Stimulated activated CD4-positive, alpha-beta T cell treated with anti-CD3 and anti-CD28 coated beads, Interleukin-2, amount 100 ng/mL, for 4 hours (primary cell): ENCODE measurements around the gene RPS23.
"Not testable (repeated sequence)": the region's sequence is repeated elsewhere in the genome, so short reads cannot be mapped to it uniquely, and the experiment has no call there.

Experiments used
- DNase-seq: peaks from one replicate; pipeline ENCODE4 v3.0.0-alpha.2; 2020; ENCODE audit warnings: low read depth

RPS23 gene

GRCh38 chr5:82287625-82288024 lies 9.5 kb upstream of the RPS23 start:
- no peak for DNase-seq

DNA sequence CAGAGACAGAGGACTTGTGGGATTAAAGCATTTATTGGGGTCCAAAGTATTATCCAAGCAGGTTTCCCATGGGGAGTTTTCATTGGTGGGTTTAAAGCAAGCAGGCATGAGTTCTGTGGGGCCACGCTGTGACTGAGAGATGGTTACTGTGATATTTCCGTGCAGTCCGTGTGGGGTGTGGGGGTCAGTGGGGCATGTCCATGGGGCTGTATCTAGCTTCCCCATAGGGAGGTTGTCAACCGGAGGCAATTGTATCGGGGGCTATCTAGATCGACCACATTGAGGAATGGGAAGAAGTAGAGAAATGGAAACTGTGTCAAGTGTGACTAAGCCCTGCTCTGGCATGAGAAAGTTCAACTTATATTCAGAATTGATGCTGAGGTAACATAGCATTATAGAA lies 7.1 kb upstream of the RPS23 start:
- DNase-seq: no peak

- DNase-seq: no peak
These were observed 5.7 kb upstream of the RPS23 start for GRCh38 chr5:82283893-82284292.

GRCh38 chr5:82278711-82279370 lies 687 bp upstream of the RPS23 start:
- no peak for DNase-seq

- DNase-seq: no peak
These were observed 554 bp downstream of the RPS23 start for GRCh38 chr5:82277613-82277986.

DNA sequence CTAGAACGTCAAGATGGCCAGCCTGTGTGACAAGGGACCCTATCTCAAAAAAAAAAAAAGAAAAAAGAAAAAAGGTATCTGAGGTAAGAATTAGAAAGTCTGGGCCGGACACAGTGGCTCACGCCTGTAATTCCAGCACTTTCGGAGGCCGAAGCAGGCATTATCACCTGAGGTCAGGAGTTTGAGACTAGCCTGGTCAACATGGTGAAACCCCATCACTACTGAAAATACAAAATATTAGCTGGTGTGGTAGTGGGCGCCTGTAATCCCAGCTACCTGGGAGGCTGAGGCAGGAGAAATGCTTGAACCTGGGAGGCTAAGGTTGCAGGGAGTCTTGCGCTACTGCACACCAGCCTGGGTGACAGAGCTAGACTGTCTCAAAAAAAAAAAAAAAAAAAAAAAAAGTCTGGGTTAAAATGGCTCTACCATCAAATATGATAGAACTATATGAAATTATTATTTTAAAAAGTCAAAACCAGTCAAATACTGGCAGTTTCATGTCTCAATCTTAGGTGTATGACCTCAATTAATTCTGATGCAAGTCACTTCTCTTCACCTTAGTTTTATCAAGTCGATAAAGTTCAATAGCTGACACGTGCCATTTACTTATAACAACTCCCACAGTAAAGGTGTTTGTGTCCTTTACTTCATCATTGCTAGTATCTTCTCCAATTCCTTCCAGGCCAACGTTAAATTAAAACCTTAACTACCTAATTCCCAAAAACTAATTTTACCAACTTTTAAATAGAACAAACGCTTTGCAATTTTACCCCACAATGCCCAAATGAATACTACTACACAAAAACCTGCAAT lies 1.1 kb downstream of the RPS23 start:
- no peak for DNase-seq

GRCh38 chr5:82275216-82275664 lies 2.9 kb downstream of the RPS23 start:
- no peak for DNase-seq

DNA sequence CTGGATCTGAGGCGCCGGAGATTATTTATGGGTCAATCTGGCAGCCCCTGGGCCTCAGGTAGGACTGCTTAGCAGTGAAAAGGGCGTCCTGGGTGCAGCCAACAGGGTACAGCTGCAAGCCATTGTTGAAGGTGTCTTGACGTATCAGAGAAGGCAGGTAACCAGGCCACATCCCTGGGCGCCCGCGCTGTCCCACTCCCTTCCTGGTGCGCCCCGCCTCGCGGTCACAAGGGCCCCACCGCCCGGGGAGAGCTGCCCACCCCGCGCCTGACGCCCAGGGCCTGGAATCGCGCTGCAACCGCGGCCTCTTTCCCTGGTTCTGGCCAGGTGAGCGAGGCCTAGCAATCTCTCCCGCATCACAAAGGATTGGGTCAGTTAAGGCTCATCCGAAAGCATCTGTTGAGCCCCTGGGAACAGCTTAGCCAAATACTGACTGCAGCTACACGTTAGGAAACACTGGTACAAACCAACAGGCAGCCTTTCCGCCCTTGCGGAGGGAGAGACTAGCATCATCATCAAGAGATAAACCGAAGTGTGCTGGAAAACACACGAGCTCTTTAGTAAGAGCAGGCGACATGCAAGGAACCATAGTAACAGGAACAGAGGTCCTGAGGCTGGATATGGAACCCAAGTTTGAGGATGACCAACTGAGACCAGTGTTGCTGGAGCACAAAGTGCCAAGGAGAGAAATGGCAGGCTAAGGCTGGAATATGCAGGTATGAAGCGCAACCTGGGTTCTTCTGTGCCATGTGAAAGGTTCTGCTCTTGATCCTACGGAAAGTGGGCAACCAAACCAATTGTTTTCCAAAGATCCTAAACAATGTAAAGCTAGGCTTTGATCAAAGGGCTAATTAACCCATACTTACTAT lies 3.6 kb downstream of the RPS23 start:
- DNase-seq: no peak

GRCh38 chr5:82273426-82273825 lies 4.7 kb downstream of the RPS23 start:
- DNase-seq: not testable (repeated sequence)

DNA sequence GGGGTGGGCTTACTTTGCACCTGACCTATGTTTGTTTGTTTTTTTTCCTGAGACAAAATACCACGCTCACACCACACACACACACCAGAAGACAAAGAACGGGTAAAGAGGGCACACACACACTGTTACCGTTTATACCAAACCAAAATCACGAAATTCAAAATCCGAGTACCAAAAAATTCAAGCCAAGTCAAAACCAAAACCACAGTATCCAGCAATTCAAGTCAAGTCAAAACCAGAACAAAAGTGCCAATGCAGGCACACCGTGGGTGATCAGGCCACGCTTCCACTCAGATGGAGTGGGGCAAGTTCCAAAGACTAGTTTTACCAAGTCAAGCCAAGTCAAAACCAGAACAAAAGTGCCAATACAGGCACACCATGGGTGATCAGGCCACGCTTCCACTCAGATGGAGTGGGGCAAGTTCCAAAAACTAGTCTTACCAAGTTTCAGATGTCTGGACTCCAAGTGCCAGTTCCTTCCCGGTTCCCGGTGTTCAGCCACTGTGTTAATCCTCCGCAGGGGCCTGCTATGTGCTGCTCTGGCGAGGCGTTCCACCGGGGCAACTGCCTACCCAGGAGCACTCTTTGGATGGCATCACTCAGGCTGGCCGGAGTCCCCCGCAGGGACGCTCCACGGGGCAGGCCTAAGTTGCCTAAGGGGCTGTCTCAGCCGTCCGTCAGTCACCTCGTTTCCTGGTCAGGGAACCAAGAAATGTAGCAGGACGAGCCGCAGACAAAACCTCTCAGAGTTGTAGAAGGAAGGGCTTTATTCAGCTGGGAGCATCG lies 5.4 kb downstream of the RPS23 start:
- not testable (repeated sequence) for DNase-seq

DNA sequence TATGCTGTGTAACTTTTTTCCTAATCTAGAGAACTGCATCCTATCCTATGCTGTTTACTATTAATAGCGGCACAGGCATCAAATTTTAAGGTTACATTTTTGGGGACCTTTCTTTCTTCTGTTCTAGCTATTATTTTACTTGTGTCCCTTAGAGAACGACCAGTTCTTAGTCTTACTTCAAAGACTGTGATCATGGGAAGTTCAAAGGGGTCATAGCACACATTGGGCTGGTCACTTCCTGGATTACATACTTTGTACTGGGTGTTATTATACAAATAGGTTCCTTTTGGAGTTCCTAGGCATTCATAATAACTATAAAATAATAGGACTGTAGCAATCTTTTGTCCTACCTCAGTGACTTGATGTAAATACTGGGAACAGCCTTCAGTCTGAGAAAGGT lies 8.8 kb downstream of the RPS23 start:
- not testable (repeated sequence) for DNase-seq

GRCh38 chr5:82267297-82267933 lies 10.7 kb downstream of the RPS23 start:
- not testable (repeated sequence) for DNase-seq

GRCh38 chr5:82265047-82265446 lies 13.1 kb downstream of the RPS23 start:
- no peak for DNase-seq

DNA sequence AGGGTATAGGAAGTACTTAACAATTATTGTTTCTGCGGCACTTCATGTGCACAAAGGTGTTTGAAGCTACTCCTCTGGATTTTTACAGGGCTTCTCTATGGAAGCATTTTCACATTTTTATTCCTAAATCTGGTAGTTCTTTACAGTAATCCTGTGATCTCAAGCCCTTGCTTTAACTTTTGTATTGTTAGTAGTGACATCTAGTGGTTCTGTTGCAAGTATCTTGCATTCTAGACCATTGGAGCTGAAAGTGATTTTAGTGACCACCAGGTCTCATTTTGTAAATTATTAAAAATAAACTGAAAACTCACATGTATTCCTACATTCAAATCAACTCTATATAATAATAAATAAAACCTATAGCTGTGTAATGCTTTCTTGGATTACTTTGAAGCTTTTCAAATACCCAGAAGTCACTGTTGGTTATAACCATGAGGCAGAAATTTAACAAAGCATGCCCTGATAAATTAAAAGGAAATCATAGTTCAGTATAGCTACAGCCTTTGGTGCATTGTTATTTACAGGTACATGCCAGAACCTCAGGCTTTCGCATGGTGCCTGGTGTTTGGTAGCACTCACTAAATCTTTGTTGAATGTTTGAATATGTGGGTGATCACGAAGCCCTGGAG lies 18.9 kb downstream of the RPS23 start:
- DNase-seq: no peak

DNA sequence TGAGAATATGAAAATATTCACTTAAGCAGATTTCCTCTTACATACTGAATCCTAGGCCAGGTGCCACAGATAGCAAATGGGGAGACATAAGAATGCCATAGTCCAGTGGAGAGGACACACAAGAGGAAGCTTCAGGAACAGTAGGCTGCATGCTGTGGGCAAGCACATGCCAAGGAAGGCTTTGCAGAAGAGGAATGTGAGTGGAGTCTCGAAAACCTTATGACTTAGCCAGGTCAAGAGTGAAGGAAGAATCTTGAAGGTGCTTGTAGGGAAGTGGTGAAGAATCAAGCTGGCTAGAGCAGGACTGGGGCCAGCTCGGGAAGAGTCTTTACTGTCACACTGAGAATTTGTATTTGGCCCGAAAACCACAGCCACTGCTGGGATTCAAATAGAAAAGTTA lies 20.4 kb downstream of the RPS23 start:
- no peak for DNase-seq

- no peak for DNase-seq
These were observed 20.9 kb downstream of the RPS23 start for GRCh38 chr5:82257247-82257646.

GRCh38 chr5:82255844-82256243 lies 22.3 kb downstream of the RPS23 start:
- DNase-seq: no peak

DNA sequence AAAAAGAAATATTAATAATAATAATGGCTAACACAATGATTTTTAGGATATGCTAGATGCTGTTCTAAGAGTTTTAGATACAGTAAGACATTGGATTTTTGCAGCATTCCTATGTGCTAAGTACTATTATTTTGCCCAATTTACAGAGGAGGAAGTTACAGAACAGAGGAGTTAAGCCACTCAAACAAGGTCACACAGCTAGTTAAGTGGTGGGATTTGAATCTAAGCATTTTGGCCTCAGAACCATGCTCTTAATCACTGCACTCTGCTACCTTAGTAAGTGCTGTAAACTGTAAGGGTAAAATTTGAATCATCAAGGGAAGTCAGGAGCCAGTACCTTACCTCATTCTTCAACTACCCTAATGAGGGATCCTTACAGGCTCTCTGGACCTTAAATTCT lies 25.4 kb downstream of the RPS23 start:
- no peak for DNase-seq

- no peak for DNase-seq
These were observed 31.1 kb downstream of the RPS23 start for GRCh38 chr5:82246960-82247574.

DNA sequence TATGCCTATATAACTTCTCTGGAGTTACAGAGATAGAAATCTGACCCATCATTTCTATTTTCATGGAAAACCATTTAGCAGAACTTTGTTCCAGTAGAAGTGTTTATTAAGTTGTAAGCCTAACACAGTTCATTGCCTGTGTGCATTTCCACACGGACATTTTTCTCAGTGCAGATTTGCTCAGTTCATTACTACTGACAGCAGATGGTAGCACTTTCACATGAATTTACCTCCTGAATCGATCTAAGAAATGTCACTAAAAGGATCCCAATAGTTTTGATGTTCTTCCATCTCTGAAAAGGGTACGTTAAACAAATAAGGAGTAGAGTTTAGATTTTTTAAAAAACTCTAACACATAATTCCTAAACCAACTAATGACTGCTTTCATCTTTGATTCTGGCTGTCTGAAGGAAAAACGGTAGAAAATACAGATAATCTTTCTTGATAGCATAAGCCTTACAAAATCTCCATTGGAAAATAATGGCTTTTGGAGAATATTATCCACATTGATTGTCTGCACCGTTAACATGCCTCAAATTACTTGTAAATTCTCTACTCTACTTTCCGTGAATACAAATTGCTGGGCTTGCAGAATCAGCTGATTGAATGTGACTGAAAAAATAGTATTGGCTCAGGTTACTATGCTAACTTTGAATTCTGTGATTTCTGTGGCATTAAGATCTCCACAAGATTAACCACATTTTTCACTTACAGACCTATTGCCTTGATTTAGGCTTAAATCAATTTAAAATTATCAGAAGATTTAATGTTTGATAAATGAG lies 33.1 kb downstream of the RPS23 start:
- no peak for DNase-seq
